ENCODE data around the gene FNDC10. TPM values are rescaled to one million over a fixed set of nuclear protein-coding genes. Genes with fewer than 3 reads are reported as not detected.
A peak's percentile ranks its signal among the peaks of the same experiment; 100 is the strongest.

The FNDC10 gene
- total RNA-seq, 1 experiment from 2014 or later, result 15.2 TPM

GRCh38 chr1:1567152-1567875 is 32.6 kb downstream of the FNDC10 start:
- no peak overlapping the region for H3K4me3 Mint-ChIP-seq
- no peaks in the 10 kb centered on the region for H3K27me3 Mint-ChIP-seq (ENCODE audit: low read depth)
- H3K4me2 ChIP-seq (ENCODE audit: insufficient read depth, insufficient read length, low read length), result no peak overlapping the region

More at GRCh38 chr1:1567152-1567875, 32.6 kb downstream of the FNDC10 start:
- Mint-ChIP-seq H3K9me3 (no peaks in the 10 kb centered on the region), H3K27ac (peak overlapping the region; percentile 40 to 65 (median 63); a peak in 6 of 7 replicates), H3K4me1 (peaks cover 17 to 19% of the 10 kb centered on the region in 2 experiments), H3K36me3 (ENCODE audit: insufficient read depth in 1 of 3, low read depth in 3 of 3) (peaks cover 31 to 64% (median 57%) of the 10 kb centered on the region in 3 experiments)
- no peak overlapping the region for H2BK20ac ChIP-seq (ENCODE audit: low read depth, low read length, poor library complexity, severe bottlenecking)
- no peak overlapping the region for H4K91ac ChIP-seq (ENCODE audit: insufficient read length, low read depth, low read length)
- H3K9me3 ChIP-seq (ENCODE audit: control insufficient read depth, low read depth, low read length), result no peaks in the 10 kb centered on the region
- H3K9ac ChIP-seq (ENCODE audit: extremely low read depth, insufficient read length, low read length), result no peak overlapping the region
- H2BK12ac ChIP-seq (ENCODE audit: insufficient read length, low read depth, low read length), result no peak overlapping the region
- DNase-seq, result no peak
- H3K56ac ChIP-seq (ENCODE audit: insufficient read length, low read depth, low read length), result no peak overlapping the region
- H3T11ph ChIP-seq (ENCODE audit: low read length), result no peak overlapping the region
- no peak overlapping the region for H2BK120ac ChIP-seq (ENCODE audit: low read depth, low read length, poor library complexity, severe bottlenecking)
- TF ChIP-seq, protein P1, sequence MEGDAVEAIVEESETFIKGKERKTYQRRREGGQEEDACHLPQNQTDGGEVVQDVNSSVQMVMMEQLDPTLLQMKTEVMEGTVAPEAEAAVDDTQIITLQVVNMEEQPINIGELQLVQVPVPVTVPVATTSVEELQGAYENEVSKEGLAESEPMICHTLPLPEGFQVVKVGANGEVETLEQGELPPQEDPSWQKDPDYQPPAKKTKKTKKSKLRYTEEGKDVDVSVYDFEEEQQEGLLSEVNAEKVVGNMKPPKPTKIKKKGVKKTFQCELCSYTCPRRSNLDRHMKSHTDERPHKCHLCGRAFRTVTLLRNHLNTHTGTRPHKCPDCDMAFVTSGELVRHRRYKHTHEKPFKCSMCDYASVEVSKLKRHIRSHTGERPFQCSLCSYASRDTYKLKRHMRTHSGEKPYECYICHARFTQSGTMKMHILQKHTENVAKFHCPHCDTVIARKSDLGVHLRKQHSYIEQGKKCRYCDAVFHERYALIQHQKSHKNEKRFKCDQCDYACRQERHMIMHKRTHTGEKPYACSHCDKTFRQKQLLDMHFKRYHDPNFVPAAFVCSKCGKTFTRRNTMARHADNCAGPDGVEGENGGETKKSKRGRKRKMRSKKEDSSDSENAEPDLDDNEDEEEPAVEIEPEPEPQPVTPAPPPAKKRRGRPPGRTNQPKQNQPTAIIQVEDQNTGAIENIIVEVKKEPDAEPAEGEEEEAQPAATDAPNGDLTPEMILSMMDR (conservative IDR thresholded peaks at IDR 0.05), result no peak
- no peak overlapping the region for H4K8ac ChIP-seq (replicated peaks; ENCODE audit: insufficient read length, low read depth, low read length)
- no peak overlapping the region for H3K23ac ChIP-seq (ENCODE audit: insufficient read length, low read depth, low read length)
- H4K5ac ChIP-seq (ENCODE audit: insufficient read length, low read depth, low read length), result no peak overlapping the region
- H3K79me2 ChIP-seq (ENCODE audit: insufficient read depth, low read length), result peaks cover 55% of the 10 kb centered on the region
- H4K20me1 ChIP-seq (ENCODE audit: control insufficient read depth, insufficient read depth, insufficient read length), result peaks cover 3% of the 10 kb centered on the region
- no peaks in the 10 kb centered on the region for H3K23me2 ChIP-seq (ENCODE audit: insufficient read length, low read depth, low read length, poor library complexity, severe bottlenecking)
- no peak overlapping the region for H2BK5ac ChIP-seq (ENCODE audit: insufficient read length, low read length)
- H3K4me1 ChIP-seq (ENCODE audit: insufficient read depth, low read length), result no peaks in the 10 kb centered on the region
- no CpG with 5 or more reads among the region's 31 CpGs for WGBS (ENCODE audit: extremely low coverage, insufficient read length, low lambda C conversion rate)
- no peak overlapping the region for H3K14ac ChIP-seq (ENCODE audit: insufficient read depth, low read length)
- no peak overlapping the region for H2AFZ ChIP-seq (ENCODE audit: low read length)
- no peak overlapping the region for H3K4ac ChIP-seq (ENCODE audit: low read depth, low read length)
- H2AK5ac ChIP-seq (ENCODE audit: insufficient read length, low read length), result no peak overlapping the region
- H3K79me1 ChIP-seq (ENCODE audit: insufficient read depth, low read depth, low read length, poor library complexity, severe bottlenecking), result peaks cover 9% of the 10 kb centered on the region
- no peak overlapping the region for H2BK15ac ChIP-seq (ENCODE audit: low read depth, low read length)
- H3K27me3 ChIP-seq (ENCODE audit: insufficient read depth, low read length), result no peaks in the 10 kb centered on the region
- H3K18ac ChIP-seq (ENCODE audit: insufficient read length, low read depth, low read length), result no peak overlapping the region
- no peak overlapping the region for H3K27ac ChIP-seq (ENCODE audit: insufficient read length, low read depth, low read length)
